Chondrocyte (in vitro differentiated cells): ENCODE measurements around the gene CALU. TPM values are rescaled to one million over a fixed set of nuclear protein-coding genes. Genes with fewer than 3 reads are reported as not detected.

Experiments
- DNase-seq: peaks from one replicate; pipeline ENCODE4 v3.0.0; 2021; ENCODE audit warnings: mixed read lengths, low spot score
- H3K27ac Mint-ChIP-seq: one replicate; pipeline ENCODE4 v1.8.0; 2021; ENCODE audit warnings: mild to moderate bottlenecking, moderate library complexity, mixed read lengths; ENCODE audit not compliant: unreplicated experiment
- H3K27me3 Mint-ChIP-seq: 2 replicates; pipeline ENCODE4 v1.8.0; 2021; ENCODE audit warnings: low read depth, mixed read lengths
- H3K36me3 Mint-ChIP-seq: 2 replicates; pipeline ENCODE4 v1.8.0; 2021; ENCODE audit warnings: low read depth, mixed read lengths
- H3K4me1 Mint-ChIP-seq: 2 replicates; pipeline ENCODE4 v1.8.0; 2021; ENCODE audit warnings: low read depth, mild to moderate bottlenecking, mixed read lengths
- H3K4me3 Mint-ChIP-seq: one replicate; pipeline ENCODE4 v1.8.0; 2021; ENCODE audit warnings: mild to moderate bottlenecking, moderate library complexity, mixed read lengths; ENCODE audit not compliant: unreplicated experiment
- H3K9me3 Mint-ChIP-seq: 2 replicates; pipeline ENCODE4 v1.8.0; 2021; ENCODE audit warnings: low read depth, mixed read lengths
- total RNA-seq: library from RNA; stranded (reverse); gene quantifications from 3 replicates; pipeline ENCODE4 v1.2.1, GENCODE V29; 2021
- TF ChIP-seq, protein P1 (sequence below): fragments of 200-600 bp; sonication (generic); IDR thresholded peaks from 2 replicates; pipeline ENCODE4 v1.5.0; 2021; ENCODE audit warnings: antibody characterized with exemption, mild to moderate bottlenecking, moderate library complexity

The CALU gene
- total RNA-seq, 1 donor from 2014 or later: 731 TPM

DNA sequence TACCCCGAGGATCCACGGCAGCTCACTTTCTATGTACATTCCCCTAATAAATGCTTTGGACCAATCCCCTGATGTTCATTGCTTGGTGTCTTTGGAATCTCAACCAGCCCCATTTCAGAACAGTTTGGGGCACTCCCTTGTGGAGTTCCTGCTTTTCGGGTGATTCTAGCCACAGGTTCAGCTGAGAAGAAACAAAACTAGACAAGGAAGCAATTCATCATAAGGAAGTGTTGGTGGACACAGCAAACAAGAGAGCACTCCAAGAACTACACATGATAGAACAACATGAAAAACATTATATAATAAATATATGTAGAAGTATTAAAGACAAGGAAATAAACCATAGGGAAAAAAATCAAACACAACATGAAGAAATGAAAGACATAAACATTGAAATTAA is 46.6 kb downstream of the CALU start:
- Mint-ChIP-seq H3K36me3 (peaks cover 2% of the 10 kb centered on the region), H3K27ac (no peak overlapping the region), H3K9me3 (peaks cover 4% of the 10 kb centered on the region), H3K4me1 (peaks cover 11% of the 10 kb centered on the region), H3K4me3 (no peak overlapping the region), H3K27me3 (peaks cover 2% of the 10 kb centered on the region)
- DNase-seq: no peak
- TF ChIP-seq, protein P1, sequence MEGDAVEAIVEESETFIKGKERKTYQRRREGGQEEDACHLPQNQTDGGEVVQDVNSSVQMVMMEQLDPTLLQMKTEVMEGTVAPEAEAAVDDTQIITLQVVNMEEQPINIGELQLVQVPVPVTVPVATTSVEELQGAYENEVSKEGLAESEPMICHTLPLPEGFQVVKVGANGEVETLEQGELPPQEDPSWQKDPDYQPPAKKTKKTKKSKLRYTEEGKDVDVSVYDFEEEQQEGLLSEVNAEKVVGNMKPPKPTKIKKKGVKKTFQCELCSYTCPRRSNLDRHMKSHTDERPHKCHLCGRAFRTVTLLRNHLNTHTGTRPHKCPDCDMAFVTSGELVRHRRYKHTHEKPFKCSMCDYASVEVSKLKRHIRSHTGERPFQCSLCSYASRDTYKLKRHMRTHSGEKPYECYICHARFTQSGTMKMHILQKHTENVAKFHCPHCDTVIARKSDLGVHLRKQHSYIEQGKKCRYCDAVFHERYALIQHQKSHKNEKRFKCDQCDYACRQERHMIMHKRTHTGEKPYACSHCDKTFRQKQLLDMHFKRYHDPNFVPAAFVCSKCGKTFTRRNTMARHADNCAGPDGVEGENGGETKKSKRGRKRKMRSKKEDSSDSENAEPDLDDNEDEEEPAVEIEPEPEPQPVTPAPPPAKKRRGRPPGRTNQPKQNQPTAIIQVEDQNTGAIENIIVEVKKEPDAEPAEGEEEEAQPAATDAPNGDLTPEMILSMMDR: no peak

DNA sequence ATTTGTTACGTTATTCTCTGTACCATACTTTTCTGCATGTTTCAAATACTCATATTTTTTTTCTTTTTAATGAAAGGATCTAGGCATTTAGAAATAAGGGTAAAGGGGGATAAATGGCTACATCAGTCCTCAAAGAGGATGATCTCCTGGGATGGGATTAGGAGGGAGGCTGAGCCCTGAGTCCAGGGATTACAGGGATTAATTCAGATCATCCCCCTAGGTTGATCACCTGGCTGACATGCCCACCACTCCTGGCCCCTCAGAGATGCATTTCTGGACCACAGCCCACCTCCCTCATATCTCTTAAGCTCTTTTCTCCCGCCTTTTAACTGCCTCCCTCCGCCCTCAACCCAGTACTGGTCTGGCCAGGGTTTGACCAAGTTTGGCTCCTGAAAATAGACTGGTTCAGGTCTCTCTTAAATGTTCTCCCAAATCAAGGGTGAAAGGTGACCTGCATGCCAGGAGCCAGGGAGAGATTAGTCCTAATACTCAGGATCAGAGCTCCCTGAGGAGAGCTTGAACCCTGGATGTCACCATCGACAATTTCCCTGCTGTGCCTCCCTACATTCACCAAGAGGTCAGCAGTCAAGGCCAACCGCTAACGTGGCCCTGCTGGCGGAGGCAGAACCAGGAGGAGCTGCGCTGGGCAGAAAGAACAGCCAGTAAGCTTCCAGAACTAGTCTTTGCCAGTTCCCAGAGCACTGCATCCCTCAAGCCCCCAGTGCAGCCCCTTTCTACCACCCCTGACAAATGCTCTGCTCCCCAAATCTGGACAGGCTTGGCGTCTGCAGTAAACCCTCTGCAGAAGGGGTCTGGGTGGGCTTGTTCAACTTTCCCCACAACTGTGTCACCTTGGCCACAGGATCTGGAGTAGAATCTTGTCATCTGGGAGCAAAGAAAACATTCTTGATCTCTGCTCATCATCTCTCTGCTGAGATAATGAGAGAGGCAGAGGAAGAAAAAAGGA is 49.6 kb downstream of the CALU start:
- peaks cover 4% of the 10 kb centered on the region for H3K9me3 Mint-ChIP-seq
- peaks cover 12% of the 10 kb centered on the region for H3K4me1 Mint-ChIP-seq
- DNase-seq: no peak
- H3K27me3 Mint-ChIP-seq: peaks cover 2% of the 10 kb centered on the region
- TF ChIP-seq, protein P1: no peak
- peaks cover 2% of the 10 kb centered on the region for H3K36me3 Mint-ChIP-seq
- no peak overlapping the region for H3K27ac Mint-ChIP-seq
- no peak overlapping the region for H3K4me3 Mint-ChIP-seq

DNA sequence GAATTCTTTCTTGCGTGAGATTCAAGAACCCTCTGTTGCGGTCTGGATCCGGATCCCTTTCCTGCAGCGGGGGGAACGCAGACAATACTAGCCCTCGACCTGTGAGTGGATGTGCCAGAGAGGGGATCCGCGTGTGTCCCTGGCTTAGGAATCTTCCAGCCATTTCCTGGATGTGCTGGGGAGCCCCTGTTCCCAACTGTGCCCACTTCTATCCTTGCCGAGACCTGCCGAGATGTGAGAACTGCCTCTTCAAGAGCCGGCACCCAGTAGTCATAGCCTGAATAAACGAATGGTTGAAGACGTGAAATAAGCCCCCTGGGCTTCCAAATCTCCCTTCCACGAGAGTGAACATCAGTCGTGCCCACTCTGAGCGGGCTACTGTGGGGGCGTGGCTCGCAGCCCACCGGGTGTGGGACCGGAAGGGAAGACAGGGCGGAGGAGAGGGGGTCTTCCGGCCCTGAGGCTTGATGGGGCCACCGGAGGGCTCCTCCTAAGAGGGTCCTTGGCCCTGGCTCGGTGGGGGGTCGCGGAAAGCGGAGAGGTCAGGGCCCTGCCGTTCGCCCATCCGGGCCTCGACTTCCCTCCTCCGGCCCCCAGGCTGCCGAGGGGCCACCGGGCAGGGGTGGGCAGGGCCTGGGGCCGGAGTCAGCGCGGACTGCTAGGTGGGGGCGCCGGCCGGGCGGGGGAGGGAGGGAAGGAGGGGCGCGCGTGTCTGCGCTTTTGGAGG is 51.3 kb downstream of the CALU start:
- peaks cover 2% of the 10 kb centered on the region for H3K27me3 Mint-ChIP-seq
- TF ChIP-seq, protein P1: no peak
- H3K4me1 Mint-ChIP-seq: peaks cover 12% of the 10 kb centered on the region
- peaks cover 3% of the 10 kb centered on the region for H3K36me3 Mint-ChIP-seq
- no peak for DNase-seq
- H3K9me3 Mint-ChIP-seq: peaks cover 4% of the 10 kb centered on the region
- no peak overlapping the region for H3K27ac Mint-ChIP-seq
- peak overlapping the region; percentile 70 for H3K4me3 Mint-ChIP-seq

DNA sequence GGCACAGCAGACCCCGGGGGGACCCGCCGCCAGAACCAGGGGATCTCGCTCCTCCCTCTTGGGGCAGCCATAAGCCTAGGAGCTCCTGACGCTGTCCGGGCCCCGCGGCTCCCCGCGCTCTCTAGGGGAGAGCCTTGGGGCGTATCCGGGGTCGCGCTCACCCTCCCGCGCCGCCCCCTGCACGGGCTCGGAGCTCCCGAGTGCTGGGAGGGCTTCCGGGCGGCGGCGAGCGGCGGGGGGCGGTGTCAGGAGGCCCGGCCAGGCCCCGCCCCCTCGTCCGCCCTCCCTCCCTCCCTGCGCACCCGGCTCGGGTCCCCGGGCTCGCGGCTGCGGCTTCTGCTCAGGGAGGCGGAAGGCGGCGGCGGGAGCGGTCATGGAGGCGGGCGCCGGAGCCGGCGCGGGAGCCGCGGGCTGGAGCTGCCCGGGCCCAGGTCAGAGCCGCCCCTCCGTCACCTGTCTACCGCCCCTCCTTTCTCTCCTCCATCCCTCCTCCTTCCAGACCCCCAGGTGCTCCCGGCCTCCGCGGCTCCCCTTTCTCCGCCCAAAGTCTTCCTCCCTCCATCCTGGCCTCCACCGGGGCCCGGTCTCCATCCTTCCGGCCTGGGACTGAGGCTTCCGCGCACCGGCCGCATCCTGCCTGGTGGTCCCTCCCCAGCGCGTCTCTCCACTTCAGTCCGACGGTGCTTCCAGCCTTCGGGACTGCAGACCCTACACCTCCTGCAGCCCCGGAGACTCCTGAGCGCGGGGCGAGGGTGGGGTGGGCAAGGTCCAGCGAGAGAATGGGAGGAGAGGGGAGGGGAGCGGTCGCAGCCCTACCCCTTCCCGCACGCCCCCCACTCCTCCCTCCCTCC is 52.2 kb downstream of the CALU start, which contains the start of gene CCDC136:
TSS of gene CCDC136 (plus strand) at position 848 of the 851 bp plus-strand sequence. CDS start 444 bp downstream, outside the sequence.
- peaks cover 2% of the 10 kb centered on the region for H3K27me3 Mint-ChIP-seq
- peaks cover 16% of the 10 kb centered on the region for H3K4me1 Mint-ChIP-seq
- no peaks in the 10 kb centered on the region for H3K9me3 Mint-ChIP-seq
- peak within 1 kb of the TSS; percentile 86 for H3K4me3 Mint-ChIP-seq
- H3K27ac Mint-ChIP-seq: no peak within 1 kb of the TSS
- TF ChIP-seq, protein P1: no peak
- H3K36me3 Mint-ChIP-seq: peaks cover 2% of the 10 kb centered on the region
- DNase-seq: no peak
